Upper lobe of right lung (tissue), 1 donor: ENCODE data around the gene VPS18. TPM values are rescaled to one million over a fixed set of nuclear protein-coding genes. Genes with fewer than 3 reads are reported as not detected.

Experiments
- ATAC-seq: fragments of 200-7000 bp; cut with Tn5 transposase; one replicate; pipeline ENCODE4 v1.9.1; 2020; ENCODE audit warnings: mild to moderate bottlenecking, moderate library complexity
- DNase-seq: peaks from one replicate; pipeline ENCODE4 v3.0.0-alpha.2; 2020
- H3K27ac ChIP-seq: fragments of 200-600 bp; one replicate; pipeline ENCODE4 v1.8.0; 2022
- H3K27me3 ChIP-seq: fragments of 200-600 bp; one replicate; pipeline ENCODE4 v1.8.0; 2022; ENCODE audit warnings: mild to moderate bottlenecking
- H3K36me3 ChIP-seq: fragments of 200-600 bp; one replicate; pipeline ENCODE4 v1.8.0; 2022
- H3K4me1 ChIP-seq: fragments of 200-600 bp; one replicate; pipeline ENCODE4 v1.8.0; 2022
- H3K4me3 ChIP-seq: fragments of 200-600 bp; one replicate; pipeline ENCODE4 v1.8.0; 2022; ENCODE audit warnings: mild to moderate bottlenecking
- H3K9me3 ChIP-seq: fragments of 200-600 bp; one replicate; pipeline ENCODE4 v1.8.0; 2022
- intact Hi-C: fragments of 100-400 bp; cut with DNase I; formaldehyde crosslinking; loops from one replicate; pipeline ENCODE4 v1.11.0; 2022
- total RNA-seq: library from RNA; stranded (reverse); fragmentation: NEBNext Ultra II Directional; extraction: Animal tissue kit (Norgen Biotek cat#: 25700); gene quantifications from one replicate; pipeline ENCODE4 v1.2.1, GENCODE V29; 2021
- TF ChIP-seq, protein P1 (sequence below): fragments of 200-600 bp; IDR thresholded peaks from one replicate; pipeline ENCODE4 v1.8.0; 2022; ENCODE audit warnings: antibody characterized with exemption
- donor health status: DM: no; HTN: yes; CAD: no; lungs with severe emphysema.

The VPS18 gene
- total RNA-seq, 1 donor from 2014 or later = 24.5 TPM

DNA sequence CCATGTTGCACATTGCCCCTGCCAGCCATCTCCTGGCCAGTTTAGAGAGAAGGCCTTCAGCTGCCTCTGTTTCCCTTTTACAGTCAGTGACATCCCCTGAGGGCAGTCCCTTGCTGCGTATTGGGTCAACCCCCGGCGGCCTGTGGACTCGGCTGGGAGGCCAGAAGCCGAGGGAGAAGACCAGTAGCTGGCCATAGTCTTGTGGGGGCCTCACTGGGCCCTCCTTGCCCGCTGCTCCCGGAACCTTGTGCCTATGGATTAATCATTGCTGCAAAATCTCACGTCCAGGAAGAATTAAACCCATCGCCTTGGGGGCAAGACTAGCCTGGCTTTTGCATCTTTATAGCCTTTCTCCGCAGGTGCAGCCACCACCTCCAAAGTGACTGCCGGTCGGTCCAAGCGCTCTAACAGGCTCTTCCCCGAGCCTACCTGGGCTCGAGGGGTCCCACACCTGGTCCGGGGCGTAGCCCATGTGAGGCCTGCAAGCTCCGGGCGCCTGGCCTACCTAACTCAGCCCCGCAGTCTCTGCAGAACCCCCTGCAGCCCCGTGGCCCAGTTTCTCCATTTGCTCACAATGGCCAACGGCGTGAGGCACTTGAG is 58.2 kb downstream of the VPS18 start:
- Histone ChIP-seq H3K4me1 (peaks cover 16% of the 10 kb centered on the region), H3K36me3 (no peaks in the 10 kb centered on the region), H3K9me3 (no peaks in the 10 kb centered on the region), H3K4me3 (peak overlapping the region; percentile 71), H3K27ac (peak overlapping the region; percentile 79), H3K27me3 (no peaks in the 10 kb centered on the region)
- ATAC-seq = no peak
- TF ChIP-seq, protein P1, sequence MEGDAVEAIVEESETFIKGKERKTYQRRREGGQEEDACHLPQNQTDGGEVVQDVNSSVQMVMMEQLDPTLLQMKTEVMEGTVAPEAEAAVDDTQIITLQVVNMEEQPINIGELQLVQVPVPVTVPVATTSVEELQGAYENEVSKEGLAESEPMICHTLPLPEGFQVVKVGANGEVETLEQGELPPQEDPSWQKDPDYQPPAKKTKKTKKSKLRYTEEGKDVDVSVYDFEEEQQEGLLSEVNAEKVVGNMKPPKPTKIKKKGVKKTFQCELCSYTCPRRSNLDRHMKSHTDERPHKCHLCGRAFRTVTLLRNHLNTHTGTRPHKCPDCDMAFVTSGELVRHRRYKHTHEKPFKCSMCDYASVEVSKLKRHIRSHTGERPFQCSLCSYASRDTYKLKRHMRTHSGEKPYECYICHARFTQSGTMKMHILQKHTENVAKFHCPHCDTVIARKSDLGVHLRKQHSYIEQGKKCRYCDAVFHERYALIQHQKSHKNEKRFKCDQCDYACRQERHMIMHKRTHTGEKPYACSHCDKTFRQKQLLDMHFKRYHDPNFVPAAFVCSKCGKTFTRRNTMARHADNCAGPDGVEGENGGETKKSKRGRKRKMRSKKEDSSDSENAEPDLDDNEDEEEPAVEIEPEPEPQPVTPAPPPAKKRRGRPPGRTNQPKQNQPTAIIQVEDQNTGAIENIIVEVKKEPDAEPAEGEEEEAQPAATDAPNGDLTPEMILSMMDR = no peak
- intact Hi-C loops = loop anchor here (10.0 kb wide), 1 partner anchor 62 kb away; no protein-coding TSS in a partner anchor
- no peak for DNase-seq

DNA sequence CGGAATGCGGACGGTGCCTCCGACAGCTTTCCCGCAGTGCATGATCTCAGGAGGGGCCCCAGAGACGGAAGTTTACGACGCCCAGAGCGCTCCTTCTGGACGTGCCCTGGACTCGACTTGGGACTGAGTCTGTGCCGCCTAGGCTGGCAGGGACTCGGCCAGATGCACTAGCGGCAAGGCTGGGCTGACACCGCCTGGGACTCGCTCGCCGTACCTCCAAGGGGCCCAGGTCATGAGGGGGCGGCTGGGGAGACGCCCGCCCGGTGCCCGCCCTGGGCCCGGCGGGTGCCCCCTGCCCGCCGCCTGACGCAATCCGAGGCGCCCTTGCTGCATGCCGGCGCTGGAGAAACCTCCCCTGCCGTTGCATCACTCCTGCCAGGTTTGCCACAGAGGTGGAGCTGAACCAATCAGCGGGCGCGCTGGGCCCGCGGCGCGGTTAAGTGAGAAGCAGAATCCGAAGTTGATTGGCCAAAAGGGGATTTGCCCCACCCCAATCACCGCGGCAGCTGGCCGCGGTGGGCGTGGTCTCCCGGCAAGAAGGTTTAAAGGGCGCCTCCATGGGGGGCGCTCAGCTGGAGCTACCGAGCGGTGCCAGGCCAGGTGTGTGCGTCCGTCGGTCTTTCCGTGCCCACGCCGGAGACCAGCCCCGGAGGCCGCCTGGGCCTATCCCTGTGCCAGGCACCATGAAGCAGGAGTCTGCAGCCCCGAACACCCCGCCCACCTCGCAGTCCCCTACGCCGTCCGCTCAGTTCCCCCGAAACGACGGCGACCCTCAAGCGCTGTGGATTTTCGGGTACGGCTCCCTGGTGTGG is 58.9 kb downstream of the VPS18 start, which contains the start of gene CHAC1:
Gene CHAC1, plus strand, starts transcription at position 571 of the 812 bp plus-strand sequence. Its CDS starts 113 bp downstream, at position 684.
- intact Hi-C loops = loop anchor here (10.0 kb wide), 1 partner anchor 62 kb away; no protein-coding TSS in a partner anchor
- ATAC-seq (peak; percentile 94), DNase-seq (peak; percentile 98)
- Histone ChIP-seq H3K9me3 (no peaks in the 10 kb centered on the region), H3K4me3 (peak within 1 kb of the TSS; percentile 71), H3K27ac (peak within 1 kb of the TSS; percentile 79), H3K36me3 (no peaks in the 10 kb centered on the region), H3K4me1 (peaks cover 16% of the 10 kb centered on the region), H3K27me3 (no peaks in the 10 kb centered on the region)
- TF ChIP-seq, protein P1 = no peak

Other genes starting within 250 kb of the VPS18 start
- gene RAD51, start 199.3 kb upstream of the VPS18 start, total RNA-seq = 0.98 TPM
- 77.1 TPM for gene RMDN3, start 139.2 kb upstream of the VPS18 start, total RNA-seq
- 55.2 TPM for gene GCHFR, start 130.4 kb upstream of the VPS18 start, total RNA-seq
- 0.96 TPM for gene C15orf62, start 124.5 kb upstream of the VPS18 start, total RNA-seq
- 26.7 TPM for gene ZFYVE19, start 87.4 kb upstream of the VPS18 start, total RNA-seq
- gene DNAJC17, start 87.0 kb upstream of the VPS18 start, total RNA-seq = 30.7 TPM
- 1.3 TPM for gene PPP1R14D, start 65.7 kb upstream of the VPS18 start, total RNA-seq
- 96.8 TPM for gene SPINT1, start 50.4 kb upstream of the VPS18 start, total RNA-seq
- gene RHOV, start 20.2 kb upstream of the VPS18 start, total RNA-seq = not detected
- 22.0 TPM for gene DLL4, start 34.9 kb downstream of the VPS18 start, total RNA-seq
- gene CHAC1, start 59.0 kb downstream of the VPS18 start, total RNA-seq = 4.4 TPM
- gene INO80, start 221.8 kb downstream of the VPS18 start, total RNA-seq = 35.6 TPM